H9 (cell line): ENCODE data around the gene TSKU. TPM values are rescaled to one million over a fixed set of nuclear protein-coding genes. Genes with fewer than 3 reads are reported as not detected.

Experiments used
- DNase-seq: peaks from one replicate; pipeline ENCODE4 v3.0.0-alpha.2; 2017
- H2AFZ ChIP-seq: one replicate; pipeline ENCODE4 v1.6.1; 2013; ENCODE audit warnings: mild to moderate bottlenecking, low read length, control low read depth, moderate library complexity
- H2AK5ac ChIP-seq: 2 replicates; pipeline ENCODE4 v1.6.1; 2013; ENCODE audit warnings: low read length, control low read depth, mixed read lengths; ENCODE audit not compliant: insufficient read length
- H2BK120ac ChIP-seq: one replicate; pipeline ENCODE4 v1.6.1; 2013; ENCODE audit warnings: low read depth, mild to moderate bottlenecking, low read length, control low read depth, inconsistent platforms; ENCODE audit not compliant: poor library complexity, severe bottlenecking
- H2BK12ac ChIP-seq: 2 replicates; pipeline ENCODE4 v1.6.1; 2013; ENCODE audit warnings: low read length, control low read depth, mixed read lengths, low read depth; ENCODE audit not compliant: insufficient read length
- H2BK15ac ChIP-seq: 2 replicates; pipeline ENCODE4 v1.6.1; 2013; ENCODE audit warnings: low read depth, low read length, control low read depth
- H2BK20ac ChIP-seq: one replicate; pipeline ENCODE4 v1.6.1; 2013; ENCODE audit warnings: low read depth, mild to moderate bottlenecking, low read length, control low read depth, inconsistent platforms; ENCODE audit not compliant: poor library complexity, severe bottlenecking
- H2BK5ac ChIP-seq: 2 replicates; pipeline ENCODE4 v1.6.1; 2013; ENCODE audit warnings: low read length, control low read depth, mixed read lengths; ENCODE audit not compliant: insufficient read length
- H3K14ac ChIP-seq: 2 replicates; pipeline ENCODE4 v1.6.1; 2013; ENCODE audit warnings: low read length, control low read depth; ENCODE audit not compliant: insufficient read depth
- H3K18ac ChIP-seq: 2 replicates; pipeline ENCODE4 v1.6.1; 2013; ENCODE audit warnings: low read depth, mild to moderate bottlenecking, mixed read lengths, low read length, control low read depth; ENCODE audit not compliant: insufficient read length
- H3K23ac ChIP-seq: 2 replicates; pipeline ENCODE4 v1.6.1; 2013; ENCODE audit warnings: low read length, control low read depth, mixed read lengths, low read depth; ENCODE audit not compliant: insufficient read length
- H3K23me2 ChIP-seq: 2 replicates; pipeline ENCODE4 v1.6.1; 2013; ENCODE audit warnings: low read depth, mild to moderate bottlenecking, mixed read lengths, low read length, control low read depth; ENCODE audit not compliant: insufficient read length, poor library complexity, severe bottlenecking
- H3K27ac ChIP-seq: 2 replicates; pipeline ENCODE4 v1.5.1; 2013; ENCODE audit warnings: low read length, control low read depth, mixed read lengths, low read depth; ENCODE audit not compliant: insufficient read length
- H3K27me3 ChIP-seq: 2 replicates; pipeline ENCODE4 v1.6.1; 2013; ENCODE audit warnings: low read length, control low read depth, inconsistent platforms; ENCODE audit not compliant: insufficient read depth
- H3K4ac ChIP-seq: 2 replicates; pipeline ENCODE4 v1.6.1; 2013; ENCODE audit warnings: low read depth, mild to moderate bottlenecking, control low read depth, inconsistent platforms, low read length, moderate library complexity
- H3K4me1 ChIP-seq: 2 replicates; pipeline ENCODE4 v1.6.1; 2013; ENCODE audit warnings: low read length, control low read depth, inconsistent platforms; ENCODE audit not compliant: insufficient read depth
- H3K4me2 ChIP-seq: 2 replicates; pipeline ENCODE4 v1.6.1; 2013; ENCODE audit warnings: low read length, control low read depth, mixed read lengths; ENCODE audit not compliant: insufficient read length, insufficient read depth
- H3K56ac ChIP-seq: 2 replicates; pipeline ENCODE4 v1.6.1; 2013; ENCODE audit warnings: low read depth, mild to moderate bottlenecking, mixed read lengths, low read length, control low read depth; ENCODE audit not compliant: insufficient read length
- H3K79me1 ChIP-seq: 2 replicates; pipeline ENCODE4 v1.6.1; 2013; ENCODE audit warnings: low read depth, mild to moderate bottlenecking, moderate library complexity, low read length, control low read depth, inconsistent platforms; ENCODE audit not compliant: insufficient read depth, poor library complexity, severe bottlenecking
- H3K79me2 ChIP-seq: 2 replicates; pipeline ENCODE4 v1.6.1; 2013; ENCODE audit warnings: low read length, control low read depth, inconsistent platforms; ENCODE audit not compliant: insufficient read depth
- H3K9ac ChIP-seq: 2 replicates; pipeline ENCODE4 v1.6.1; 2013; ENCODE audit warnings: low read length, control low read depth, mixed read lengths; ENCODE audit not compliant: insufficient read length; ENCODE audit errors: extremely low read depth
- H3K9me3 ChIP-seq: one replicate; pipeline ENCODE4 v1.6.1; 2013; ENCODE audit warnings: low read depth, low read length, inconsistent platforms; ENCODE audit not compliant: control insufficient read depth
- H3T11ph ChIP-seq: one replicate; pipeline ENCODE4 v1.6.1; 2013; ENCODE audit warnings: mild to moderate bottlenecking, low read length, control low read depth, inconsistent platforms
- H4K20me1 ChIP-seq: one replicate; pipeline ENCODE4 v1.6.1; 2013; ENCODE audit not compliant: control insufficient read depth, insufficient read length, insufficient read depth
- H4K5ac ChIP-seq: 2 replicates; pipeline ENCODE4 v1.6.1; 2013; ENCODE audit warnings: low read depth, mild to moderate bottlenecking, mixed read lengths, low read length, control low read depth; ENCODE audit not compliant: insufficient read length
- H4K8ac ChIP-seq: replicated peaks from 2 replicates; pipeline ENCODE4 v1.6.1; 2013; ENCODE audit warnings: low read length, control low read depth, mixed read lengths, low read depth; ENCODE audit not compliant: insufficient read length
- H4K91ac ChIP-seq: 2 replicates; pipeline ENCODE4 v1.6.1; 2013; ENCODE audit warnings: low read depth, mild to moderate bottlenecking, moderate library complexity, mixed read lengths, low read length, control low read depth; ENCODE audit not compliant: insufficient read length
- H3K27ac Mint-ChIP-seq, 3 experiments: 2 replicates in 2 of 3; 3 replicates in 1 of 3; pipeline ENCODE4 v1.8.0; 2020 to 2021; ENCODE audit warnings: mixed read lengths in 3 of 3, mild to moderate bottlenecking in 1 of 3, moderate library complexity in 1 of 3
- H3K27me3 Mint-ChIP-seq: 2 replicates; pipeline ENCODE4 v1.8.0; 2021; ENCODE audit warnings: low read depth, mild to moderate bottlenecking, moderate library complexity, mixed read lengths
- H3K36me3 Mint-ChIP-seq, 3 experiments: 2 replicates in 2 of 3; 3 replicates in 1 of 3; pipeline ENCODE4 v1.8.0; 2020 to 2021; ENCODE audit warnings: low read depth in 3 of 3, mixed read lengths in 3 of 3; ENCODE audit not compliant: insufficient read depth in 1 of 3
- H3K4me1 Mint-ChIP-seq, 2 experiments: 2 replicates each; pipeline ENCODE4 v1.8.0; 2020; ENCODE audit warnings: mixed read lengths in 2 of 2
- H3K4me3 Mint-ChIP-seq, 2 experiments: 2 replicates in 1 of 2; 3 replicates in 1 of 2; pipeline ENCODE4 v1.8.0; 2020 to 2021; ENCODE audit warnings: mild to moderate bottlenecking in 2 of 2, mixed read lengths in 2 of 2, moderate library complexity in 1 of 2
- H3K9me3 Mint-ChIP-seq, 2 experiments: 2 replicates in 1 of 2; 3 replicates in 1 of 2; pipeline ENCODE4 v1.8.0; 2020; ENCODE audit warnings: mild to moderate bottlenecking in 2 of 2, mixed read lengths in 2 of 2, moderate library complexity in 1 of 2
- CTCF ChIP-seq: fragments of 200-600 bp; sonication (generic); conservative IDR thresholded peaks from 3 replicates; pipeline ENCODE4 v1.8.0; 2021; ENCODE audit warnings: antibody characterized with exemption, mild to moderate bottlenecking
- WGBS: extraction: QIAGEN DNeasy Blood & Tissue Kit; methylation state at CpG from one replicate; pipeline ENCODE4 v1.1.7; 2013; ENCODE audit warnings: missing lambda C conversion rate, low lambda C conversion rate, mixed read lengths; ENCODE audit not compliant: insufficient read length; ENCODE audit errors: extremely low coverage; 5-methylcytosine and 5-hydroxymethylcytosine counted together
- total RNA-seq: library from RNA; stranded (reverse); gene quantifications from 2 replicates; pipeline ENCODE4 v1.2.1, GENCODE V29; 2021

TSKU gene
- total RNA-seq, 1 experiment from 2014 or later, result 25.4 TPM

DNA sequence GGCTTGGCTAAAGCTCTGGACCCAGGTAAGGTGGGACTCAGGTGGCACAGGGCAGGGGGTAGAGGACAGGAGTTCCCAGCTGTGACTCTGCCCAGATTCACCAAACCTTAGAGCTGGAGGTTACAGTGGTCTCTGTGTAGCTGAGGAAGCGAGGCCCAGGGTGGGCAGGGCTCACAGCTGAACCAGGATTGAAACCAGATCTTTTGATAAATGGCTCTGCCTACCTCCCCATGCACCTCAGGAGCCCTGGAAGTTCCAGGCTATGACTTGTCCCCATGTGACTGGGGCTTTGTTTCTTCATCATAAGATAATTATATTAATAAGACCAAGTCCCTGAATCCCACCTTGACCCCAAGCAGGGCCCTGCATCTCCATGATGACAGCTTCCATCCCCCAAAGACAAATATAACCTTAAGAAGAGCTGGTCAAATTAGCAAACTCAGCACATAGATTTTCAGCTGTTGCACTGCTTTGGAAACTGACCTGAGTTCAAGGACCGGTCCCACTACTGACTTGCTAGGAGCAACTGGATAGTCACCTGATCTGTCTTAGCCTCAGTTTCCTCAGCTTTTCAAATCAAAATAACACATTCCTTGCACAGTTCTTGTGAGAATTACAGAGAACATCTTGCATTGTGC, 21.3 kb upstream of the TSKU start:
- Mint-ChIP-seq H3K36me3 (no peaks in the 10 kb centered on the region; a peak in 1 of 7 replicates), H3K4me1 (peaks cover 51 to 54% of the 10 kb centered on the region in 2 experiments), H3K27me3 (peaks cover 50% of the 10 kb centered on the region), H3K4me3 (no peak overlapping the region), H3K9me3 (no peaks in the 10 kb centered on the region), H3K27ac (no peak overlapping the region)
- no peak for DNase-seq
- no peak overlapping the region for H2BK5ac ChIP-seq
- H4K91ac ChIP-seq, result no peak overlapping the region
- H2BK12ac ChIP-seq, result no peak overlapping the region
- TF ChIP-seq CTCF, result no peak
- no CpG with 5 or more reads among the region's 2 CpGs for WGBS
- no peak overlapping the region for H3T11ph ChIP-seq
- H3K9ac ChIP-seq, result no peak overlapping the region
- H3K4me1 ChIP-seq, result no peaks in the 10 kb centered on the region
- no peak overlapping the region for H3K27ac ChIP-seq
- no peak overlapping the region for H3K18ac ChIP-seq
- no peaks in the 10 kb centered on the region for H3K9me3 ChIP-seq
- H3K4ac ChIP-seq, result no peak overlapping the region
- H2AK5ac ChIP-seq, result no peak overlapping the region
- H3K27me3 ChIP-seq, result no peaks in the 10 kb centered on the region
- no peak overlapping the region for H2BK120ac ChIP-seq
- H3K14ac ChIP-seq, result no peak overlapping the region
- no peak overlapping the region for H3K23ac ChIP-seq
- H3K4me2 ChIP-seq, result no peak overlapping the region
- H3K79me2 ChIP-seq, result no peaks in the 10 kb centered on the region
- H3K56ac ChIP-seq, result no peak overlapping the region
- H4K8ac ChIP-seq, result no peak overlapping the region
- no peaks in the 10 kb centered on the region for H3K79me1 ChIP-seq
- H4K5ac ChIP-seq, result no peak overlapping the region
- H3K23me2 ChIP-seq, result no peaks in the 10 kb centered on the region
- no peak overlapping the region for H2AFZ ChIP-seq
- H2BK15ac ChIP-seq, result no peak overlapping the region
- no peak overlapping the region for H2BK20ac ChIP-seq
- no peaks in the 10 kb centered on the region for H4K20me1 ChIP-seq
